Neuronal stem cell (in vitro differentiated cells): ENCODE data around the gene GPRC5B.
A peak's percentile ranks its signal among the peaks of the same experiment; 100 is the strongest.

Source experiments
- DNase-seq: peaks from one replicate; pipeline ENCODE4 v3.0.0-alpha.2; 2013; ENCODE audit warnings: low spot score
- H2AFZ ChIP-seq: one replicate; pipeline ENCODE4 v1.6.1; 2013; ENCODE audit warnings: mild to moderate bottlenecking, low read length, inconsistent platforms
- H2AK5ac ChIP-seq: 2 replicates; pipeline ENCODE4 v1.6.1; 2013; ENCODE audit warnings: low read depth, mild to moderate bottlenecking, inconsistent platforms, low read length, moderate library complexity, mixed read lengths
- H2BK120ac ChIP-seq: 2 replicates; pipeline ENCODE4 v1.6.1; 2013; ENCODE audit warnings: low read depth, mild to moderate bottlenecking, inconsistent platforms, low read length, moderate library complexity, mixed read lengths
- H2BK12ac ChIP-seq: one replicate; pipeline ENCODE4 v1.6.1; 2013; ENCODE audit warnings: low read length, inconsistent platforms
- H2BK15ac ChIP-seq: 2 replicates; pipeline ENCODE4 v1.6.1; 2013; ENCODE audit warnings: mild to moderate bottlenecking, low read length, inconsistent platforms, mixed read lengths
- H2BK5ac ChIP-seq: one replicate; pipeline ENCODE4 v1.6.1; 2013; ENCODE audit warnings: inconsistent platforms, mild to moderate bottlenecking, low read length, moderate library complexity
- H3K14ac ChIP-seq: one replicate; pipeline ENCODE4 v1.6.1; 2013; ENCODE audit warnings: low read length, inconsistent platforms
- H3K18ac ChIP-seq: 2 replicates; pipeline ENCODE4 v1.6.1; 2013; ENCODE audit warnings: low read length, inconsistent platforms
- H3K23ac ChIP-seq: 2 replicates; pipeline ENCODE4 v1.6.1; 2013; ENCODE audit warnings: low read depth, mild to moderate bottlenecking, mixed read lengths, low read length, inconsistent platforms; ENCODE audit not compliant: poor library complexity
- H3K27ac ChIP-seq: replicated peaks from 3 replicates; pipeline ENCODE4 v1.5.1; 2013; ENCODE audit warnings: low read length, inconsistent platforms
- H3K27me3 ChIP-seq, 3 experiments: 2 replicates each; pipeline ENCODE4 v1.6.1; 2013; ENCODE audit warnings: low read length in 3 of 3, mild to moderate bottlenecking in 2 of 3, inconsistent platforms in 1 of 3, low read depth in 1 of 3, mixed read lengths in 1 of 3, moderate library complexity in 1 of 3; ENCODE audit not compliant: control insufficient read depth in 3 of 3, insufficient read depth in 3 of 3
- H3K36me3 ChIP-seq, 2 donors: replicated peaks in 1 of 2; 2 replicates each; pipeline ENCODE4 v1.6.1; 2013; ENCODE audit warnings: low read length in 2 of 2; ENCODE audit not compliant: control insufficient read depth in 2 of 2, insufficient read depth in 2 of 2
- H3K4ac ChIP-seq: 2 replicates; pipeline ENCODE4 v1.6.1; 2013; ENCODE audit warnings: inconsistent platforms, mild to moderate bottlenecking, low read length, moderate library complexity
- H3K4me1 ChIP-seq, 2 donors: 1 replicate in 1 of 2; 2 replicates in 1 of 2; pipeline ENCODE4 v1.6.1; 2013; ENCODE audit warnings: low read length in 2 of 2, low read depth in 1 of 2; ENCODE audit not compliant: control insufficient read depth in 2 of 2, insufficient read depth in 1 of 2
- H3K4me2 ChIP-seq: one replicate; pipeline ENCODE4 v1.6.1; 2013; ENCODE audit warnings: mild to moderate bottlenecking, low read length, inconsistent platforms; ENCODE audit not compliant: insufficient read depth, poor library complexity, severe bottlenecking
- H3K4me3 ChIP-seq, 2 donors: 2 replicates each; pipeline ENCODE4 v1.5.1; 2013; ENCODE audit warnings: low read length in 2 of 2, mild to moderate bottlenecking in 2 of 2, inconsistent platforms in 1 of 2, moderate library complexity in 1 of 2
- H3K79me1 ChIP-seq: one replicate; pipeline ENCODE4 v1.6.1; 2013; ENCODE audit warnings: low read depth, mild to moderate bottlenecking, inconsistent platforms, low read length, moderate library complexity
- H3K9ac ChIP-seq: one replicate; pipeline ENCODE4 v1.6.1; 2013; ENCODE audit warnings: mild to moderate bottlenecking, low read depth, low read length, inconsistent platforms; ENCODE audit not compliant: poor library complexity
- H3K9me3 ChIP-seq, 2 donors: replicated peaks in 1 of 2; 2 replicates each; pipeline versions ENCODE3 to v1.6.1; 2013; ENCODE audit warnings: low read length in 2 of 2, mild to moderate bottlenecking in 2 of 2, inconsistent platforms in 1 of 2, low read depth in 1 of 2, mixed read lengths in 1 of 2, moderate library complexity in 1 of 2; ENCODE audit not compliant: control insufficient read depth in 2 of 2, insufficient read depth in 1 of 2
- H4K8ac ChIP-seq: one replicate; pipeline ENCODE4 v1.6.1; 2013; ENCODE audit warnings: low read depth, mild to moderate bottlenecking, inconsistent platforms, low read length, moderate library complexity
- H4K91ac ChIP-seq: one replicate; pipeline ENCODE4 v1.6.1; 2013; ENCODE audit warnings: low read length, low read depth, mild to moderate bottlenecking, inconsistent platforms; ENCODE audit not compliant: poor library complexity
- WGBS, 2 donors: extraction: QIAGEN DNeasy Blood & Tissue Kit; methylation state at CpG; one replicate each; pipeline ENCODE4 v1.1.7; 2013; ENCODE audit warnings: missing lambda C conversion rate in 2 of 2, mixed read lengths in 1 of 2; ENCODE audit not compliant: insufficient read length in 2 of 2, insufficient replicate concordance in 1 of 2; ENCODE audit errors: extremely low coverage in 2 of 2; 5-methylcytosine and 5-hydroxymethylcytosine counted together

Gene GPRC5B

GRCh38 chr16:19881028-19881427 lies 3.6 kb downstream of the GPRC5B start:
- Histone ChIP-seq H3K4me3 (no peak overlapping the region), H3K27me3 (no peaks in the 10 kb centered on the region), H2BK5ac (no peak overlapping the region), H3K79me1 (peaks cover 4% of the 10 kb centered on the region), H2AFZ (no peak overlapping the region), H3K27ac (no peak overlapping the region), H4K8ac (no peak overlapping the region), H3K23ac (no peak overlapping the region), H2BK120ac (no peak overlapping the region), H3K9me3 (peaks cover 4 to 7% of the 10 kb centered on the region in 2 donors), H2BK15ac (no peak overlapping the region), H3K18ac (no peak overlapping the region), H4K91ac (no peak overlapping the region), H3K4me2 (no peak overlapping the region), H3K4me1 (peaks cover 17 to 19% of the 10 kb centered on the region in 2 donors), H3K4ac (no peak overlapping the region), H3K9ac (no peak overlapping the region), H2AK5ac (no peak overlapping the region), H3K14ac (no peak overlapping the region), H2BK12ac (no peak overlapping the region), H3K36me3 (peaks cover 0 to 30% of the 10 kb centered on the region in 2 donors)
- DNase-seq = no peak
- WGBS, 2 donors = no CpG with 5 or more reads among the region's 7 CpGs

- WGBS, 2 donors = no CpG with 5 or more reads among the region's 13 CpGs
- H3K79me1 ChIP-seq = peaks cover 8% of the 10 kb centered on the region
- no peak overlapping the region for H2BK120ac ChIP-seq
- no peak overlapping the region for H2BK12ac ChIP-seq
- peak overlapping the region; percentile 67 for H3K18ac ChIP-seq
- peaks cover 0 to 33% of the 10 kb centered on the region in 2 donors for H3K36me3 ChIP-seq
- H3K4me3 ChIP-seq = no peak overlapping the region
- H3K4me1 ChIP-seq = peaks cover 19% of the 10 kb centered on the region in 2 donors
- peak overlapping the region; percentile 17 for H4K91ac ChIP-seq
- no peaks in the 10 kb centered on the region for H3K27me3 ChIP-seq
- H3K27ac ChIP-seq = no peak overlapping the region
- H3K23ac ChIP-seq = no peak overlapping the region
- no peak overlapping the region for H2BK15ac ChIP-seq
- H2BK5ac ChIP-seq = no peak overlapping the region
- peak overlapping the region; percentile 37 for H2AK5ac ChIP-seq
- H3K9ac ChIP-seq = no peak overlapping the region
- no peak for DNase-seq
- no peak overlapping the region for H3K14ac ChIP-seq
- no peaks in the 10 kb centered on the region for H3K9me3 ChIP-seq
- no peak overlapping the region for H3K4ac ChIP-seq
- no peak overlapping the region for H4K8ac ChIP-seq
- H2AFZ ChIP-seq = no peak overlapping the region
- H3K4me2 ChIP-seq = no peak overlapping the region
Observed at GRCh38 chr16:19879241-19879792, 5.3 kb downstream of the GPRC5B start.

- no peak overlapping the region for H4K91ac ChIP-seq
- no peak overlapping the region for H2BK12ac ChIP-seq
- H2BK120ac ChIP-seq = no peak overlapping the region
- no CpG with 5 or more reads among the region's 11 CpGs for WGBS, 2 donors
- H4K8ac ChIP-seq = no peak overlapping the region
- no peaks in the 10 kb centered on the region for H3K9me3 ChIP-seq
- H3K4ac ChIP-seq = peak overlapping the region; percentile 28
- peak overlapping the region; percentile 37 for H2AK5ac ChIP-seq
- H3K27ac ChIP-seq = no peak overlapping the region
- peaks cover 19% of the 10 kb centered on the region in 2 donors for H3K4me1 ChIP-seq
- H3K18ac ChIP-seq = peak overlapping the region; percentile 20
- no peak overlapping the region for H3K9ac ChIP-seq
- no peak for DNase-seq
- H2BK15ac ChIP-seq = peak overlapping the region; percentile 43
- no peak overlapping the region for H3K4me2 ChIP-seq
- H3K79me1 ChIP-seq = peaks cover 8% of the 10 kb centered on the region
- no peak overlapping the region for H2AFZ ChIP-seq
- H3K4me3 ChIP-seq = no peak overlapping the region
- no peaks in the 10 kb centered on the region for H3K27me3 ChIP-seq
- peaks cover 0 to 33% of the 10 kb centered on the region in 2 donors for H3K36me3 ChIP-seq
- no peak overlapping the region for H3K14ac ChIP-seq
- peak overlapping the region; percentile 56 for H3K23ac ChIP-seq
- no peak overlapping the region for H2BK5ac ChIP-seq
Observed at GRCh38 chr16:19878757-19879156, 5.9 kb downstream of the GPRC5B start.

GRCh38 chr16:19876501-19877059 lies 8.1 kb downstream of the GPRC5B start:
- Histone ChIP-seq H3K23ac (no peak overlapping the region), H3K14ac (no peak overlapping the region), H3K4me1 (peaks cover 6 to 15% of the 10 kb centered on the region in 2 donors), H4K8ac (no peak overlapping the region), H2BK12ac (no peak overlapping the region), H2AK5ac (no peak overlapping the region), H3K27ac (no peak overlapping the region), H3K79me1 (peaks cover 6% of the 10 kb centered on the region), H3K18ac (no peak overlapping the region), H2BK15ac (no peak overlapping the region), H3K4me3 (no peak overlapping the region), H3K36me3 (peaks cover 10 to 45% of the 10 kb centered on the region in 2 donors), H4K91ac (no peak overlapping the region), H2BK5ac (no peak overlapping the region), H2BK120ac (no peak overlapping the region), H3K4me2 (no peak overlapping the region), H3K4ac (no peak overlapping the region), H3K9me3 (no peaks in the 10 kb centered on the region), H3K9ac (no peak overlapping the region), H3K27me3 (no peaks in the 10 kb centered on the region), H2AFZ (no peak overlapping the region)
- WGBS, 2 donors = no CpG with 5 or more reads among the region's 10 CpGs
- DNase-seq = no peak
